Stimulated activated CD4-positive, alpha-beta T cell treated with anti-CD3 and anti-CD28 coated beads, Interleukin-2, amount 100 ng/mL, for 48 hours (primary cell): ENCODE results near the gene GTF3C4.

Source experiments
- DNase-seq, 2 donors: peaks; one replicate each; pipeline ENCODE4 v3.0.0-alpha.2; 2020

Gene GTF3C4

DNA sequence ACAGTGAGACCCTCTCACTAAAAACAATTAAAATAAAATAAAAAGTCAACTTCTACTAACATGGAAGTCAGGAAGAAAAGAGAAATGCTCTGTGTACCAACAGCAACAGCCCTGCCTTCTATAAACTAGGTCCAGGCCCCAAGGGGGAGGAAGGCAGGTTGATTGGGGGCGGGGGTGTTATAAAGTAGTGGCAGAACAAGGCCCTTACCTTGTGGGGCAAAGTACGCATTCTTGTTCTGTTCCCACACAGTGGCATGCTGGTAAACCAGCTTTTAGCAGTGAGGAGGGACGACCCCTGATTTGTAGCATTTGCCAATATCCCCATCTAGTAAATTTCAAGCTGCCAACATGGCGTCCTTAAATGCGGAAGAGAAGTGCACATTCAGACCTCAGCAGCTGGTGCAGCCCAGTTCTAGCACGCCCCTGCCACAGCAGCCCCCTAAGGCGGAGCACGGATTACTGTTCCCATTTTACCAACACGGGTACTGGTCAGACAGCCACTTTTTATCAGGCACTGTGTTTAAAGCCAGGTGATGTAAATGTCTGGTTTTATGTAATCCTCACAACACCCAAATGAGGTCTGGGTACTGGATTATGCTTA, 69.5 kb downstream of the GTF3C4 start:
- DNase-seq = no peak

DNA sequence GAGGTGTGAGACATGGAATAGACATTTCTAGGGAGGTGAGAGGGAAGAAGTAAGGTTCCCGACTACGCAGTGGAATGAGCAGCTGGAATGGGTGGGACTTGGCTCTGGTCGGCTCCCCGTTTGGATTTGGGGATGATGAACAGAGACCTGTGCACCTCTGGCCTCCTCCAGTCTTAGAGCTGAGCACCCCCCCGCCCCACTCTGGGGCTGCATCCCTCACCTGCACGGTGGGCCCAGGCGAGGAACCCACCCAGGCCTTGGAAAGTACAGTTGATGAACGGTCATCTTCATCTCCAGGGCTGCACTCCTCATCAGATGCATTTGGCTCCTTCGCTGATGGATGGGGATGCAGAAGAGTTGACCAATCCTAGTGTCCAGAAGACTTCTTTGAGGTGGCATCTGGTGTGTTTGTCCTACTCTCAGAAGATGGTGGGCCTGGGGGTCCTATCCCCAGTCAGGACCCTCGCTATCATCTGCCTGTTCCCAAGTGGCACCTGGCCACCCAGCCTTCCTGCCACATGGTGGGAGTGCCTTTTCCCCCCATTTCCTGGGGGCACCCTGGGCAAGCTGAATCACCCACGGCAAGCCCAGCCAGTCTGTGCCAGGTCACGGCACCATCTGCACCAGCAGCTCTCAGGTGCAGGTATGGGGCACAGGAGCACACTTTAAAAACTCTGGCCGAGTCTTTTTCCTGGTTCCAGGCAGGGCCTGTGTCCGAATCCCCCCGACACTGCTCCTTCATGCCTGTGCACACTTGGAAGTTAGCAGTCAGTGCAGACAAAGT, 70.5 kb downstream of the GTF3C4 start:
- no peak for DNase-seq

DNA sequence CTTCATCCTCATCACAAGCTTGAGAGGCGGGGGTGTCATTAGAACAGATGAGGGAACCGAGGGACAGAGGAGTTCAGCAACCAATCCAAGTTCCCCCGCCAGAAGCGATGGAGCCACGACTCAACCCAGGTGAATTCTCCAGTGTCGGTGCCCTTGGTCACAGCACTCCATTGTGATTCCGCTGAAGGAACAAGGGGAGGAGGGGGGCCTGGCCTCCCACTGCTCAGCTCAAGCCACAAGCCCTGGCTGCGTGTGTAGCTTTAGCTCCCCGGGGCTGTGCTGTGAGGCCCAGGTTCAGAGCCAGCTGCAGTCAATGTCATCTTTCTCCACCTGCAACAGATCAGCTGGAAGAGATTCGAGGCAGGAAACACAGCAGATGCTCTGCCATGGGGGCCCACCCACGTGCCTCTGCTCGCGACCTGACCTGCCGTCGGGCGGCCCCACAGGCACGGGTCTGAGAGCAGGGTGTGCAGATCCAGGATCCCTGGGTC, 72.6 kb downstream of the GTF3C4 start:
- no peak for DNase-seq

DNA sequence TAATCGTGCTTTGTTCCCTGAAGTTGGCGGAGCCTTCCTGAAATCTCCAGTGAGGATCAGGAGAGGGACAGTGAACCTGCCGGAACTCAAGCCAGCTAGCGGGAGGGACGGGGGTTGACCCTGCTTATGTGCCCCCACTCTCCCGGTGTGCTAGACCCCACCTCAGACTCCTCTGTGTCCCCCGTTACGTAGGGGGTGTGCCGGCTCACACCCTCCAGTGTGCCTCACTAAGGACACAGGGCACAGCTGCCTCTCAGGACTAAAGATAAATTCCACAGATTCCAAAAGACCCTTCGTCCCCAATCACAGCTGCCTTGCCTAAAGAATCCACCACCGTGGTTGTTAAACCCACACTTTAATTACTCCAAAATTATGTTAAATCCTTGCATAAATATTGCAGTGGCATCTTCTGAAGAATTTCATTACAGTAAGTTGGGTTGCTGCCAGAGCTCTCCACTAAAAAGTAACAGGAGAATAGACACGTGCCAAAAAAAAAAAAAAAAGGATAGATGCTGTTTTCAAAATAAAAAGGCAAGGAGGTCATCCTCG, 73.7 kb downstream of the GTF3C4 start:
- no peak for DNase-seq
